Measurements from ENCODE around the gene MYO5C.

GRCh38 chr15:52238149-52238548 is 57.5 kb downstream of the MYO5C start:
- TF ChIP-seq CTCF (IDR thresholded peaks at IDR 0.05), result no peak
- no peak for TF ChIP-seq EP300 (IDR thresholded peaks at IDR 0.05)
- no peak for TF ChIP-seq POLR2AphosphoS5 (IDR thresholded peaks at IDR 0.05)
